Mucosa of descending colon (tissue), 3 donors: Measurements from ENCODE around the gene MAP4K1. TPM values are rescaled to one million over a fixed set of nuclear protein-coding genes. Genes with fewer than 3 reads are reported as not detected.

Experiments used
- ATAC-seq: fragments of 200-7000 bp; cut with Tn5 transposase; one replicate; pipeline ENCODE4 v1.9.1; 2020; ENCODE audit warnings: mild to moderate bottlenecking, moderate library complexity
- DNase-seq, 3 donors: peaks; one replicate each; pipeline ENCODE4 v3.0.0-alpha.2; 2020
- H3K36me3 ChIP-seq: fragments of 200-600 bp; one replicate; pipeline ENCODE4 v1.8.0; 2021; ENCODE audit warnings: low read depth, mild to moderate bottlenecking
- H3K4me1 ChIP-seq: fragments of 200-600 bp; one replicate; pipeline ENCODE4 v1.8.0; 2021; ENCODE audit warnings: low read depth, mild to moderate bottlenecking
- H3K4me3 ChIP-seq: fragments of 200-600 bp; one replicate; pipeline ENCODE4 v1.8.0; 2021; ENCODE audit warnings: mild to moderate bottlenecking
- H3K9me3 ChIP-seq: fragments of 200-600 bp; one replicate; pipeline ENCODE4 v1.8.0; 2021; ENCODE audit warnings: mild to moderate bottlenecking
- intact Hi-C, 2 donors: fragments of 100-400 bp; cut with DNase I in 1 of 2; cut with micrococcal nuclease in 1 of 2; formaldehyde crosslinking; loops; one replicate each; pipeline versions ENCODE4 v1.11.0 to v1.11.1; 2022; cut with DNase I, micrococcal nuclease
- total RNA-seq, 3 donors: library from RNA; stranded (reverse); fragmentation: NEBNext Ultra II Directional in 2 of 3; extraction: Animal tissue kit (Norgen Biotek cat#: 25700) in 2 of 3; gene quantifications; one replicate each; pipeline versions ENCODE4 v1.2.1 to v1.2.4, GENCODE V29; 2021 to 2023
- TF ChIP-seq, protein P1 (sequence below): fragments of 200-600 bp; IDR thresholded peaks from one replicate; pipeline ENCODE4 v1.8.0; 2022; ENCODE audit warnings: antibody characterized with exemption, mild to moderate bottlenecking
- donor health status: DM: no; HTN: no; CAD: no; lungs with moderate emphysema.
- donor health status: DM: no; HTN: no; CAD: no.
- donor health status: DM: no; HTN: yes; CAD: no.

The MAP4K1 gene
- total RNA-seq, 3 donors from 2014 or later, result 6.9 to 10.6 (median 7.4) TPM

- intact Hi-C loops, result no loop called here
- TF ChIP-seq, protein P1, sequence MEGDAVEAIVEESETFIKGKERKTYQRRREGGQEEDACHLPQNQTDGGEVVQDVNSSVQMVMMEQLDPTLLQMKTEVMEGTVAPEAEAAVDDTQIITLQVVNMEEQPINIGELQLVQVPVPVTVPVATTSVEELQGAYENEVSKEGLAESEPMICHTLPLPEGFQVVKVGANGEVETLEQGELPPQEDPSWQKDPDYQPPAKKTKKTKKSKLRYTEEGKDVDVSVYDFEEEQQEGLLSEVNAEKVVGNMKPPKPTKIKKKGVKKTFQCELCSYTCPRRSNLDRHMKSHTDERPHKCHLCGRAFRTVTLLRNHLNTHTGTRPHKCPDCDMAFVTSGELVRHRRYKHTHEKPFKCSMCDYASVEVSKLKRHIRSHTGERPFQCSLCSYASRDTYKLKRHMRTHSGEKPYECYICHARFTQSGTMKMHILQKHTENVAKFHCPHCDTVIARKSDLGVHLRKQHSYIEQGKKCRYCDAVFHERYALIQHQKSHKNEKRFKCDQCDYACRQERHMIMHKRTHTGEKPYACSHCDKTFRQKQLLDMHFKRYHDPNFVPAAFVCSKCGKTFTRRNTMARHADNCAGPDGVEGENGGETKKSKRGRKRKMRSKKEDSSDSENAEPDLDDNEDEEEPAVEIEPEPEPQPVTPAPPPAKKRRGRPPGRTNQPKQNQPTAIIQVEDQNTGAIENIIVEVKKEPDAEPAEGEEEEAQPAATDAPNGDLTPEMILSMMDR, result no peak
- H3K4me3 ChIP-seq, result no peak overlapping the region
Observed at GRCh38 chr19:38543286-38543806, 74.4 kb downstream of the MAP4K1 start.

GRCh38 chr19:38542040-38542439, 75.7 kb downstream of the MAP4K1 start:
- ATAC-seq, result no peak
- intact Hi-C loops, result no loop called here
- H3K36me3 ChIP-seq, result no peaks in the 10 kb centered on the region
- TF ChIP-seq, protein P1, result no peak
- H3K9me3 ChIP-seq, result peaks cover 8% of the 10 kb centered on the region
- H3K4me1 ChIP-seq, result peaks cover 8% of the 10 kb centered on the region
- no peak overlapping the region for H3K4me3 ChIP-seq
- no peak for DNase-seq

More at GRCh38 chr19:38543286-38543806, 74.4 kb downstream of the MAP4K1 start:
- DNase-seq, result peak in 1 of 3 donors; percentile 56
- Histone ChIP-seq H3K4me1 (peaks cover 8% of the 10 kb centered on the region), H3K9me3 (peaks cover 8% of the 10 kb centered on the region), H3K36me3 (no peaks in the 10 kb centered on the region)
- no peak for ATAC-seq

DNA sequence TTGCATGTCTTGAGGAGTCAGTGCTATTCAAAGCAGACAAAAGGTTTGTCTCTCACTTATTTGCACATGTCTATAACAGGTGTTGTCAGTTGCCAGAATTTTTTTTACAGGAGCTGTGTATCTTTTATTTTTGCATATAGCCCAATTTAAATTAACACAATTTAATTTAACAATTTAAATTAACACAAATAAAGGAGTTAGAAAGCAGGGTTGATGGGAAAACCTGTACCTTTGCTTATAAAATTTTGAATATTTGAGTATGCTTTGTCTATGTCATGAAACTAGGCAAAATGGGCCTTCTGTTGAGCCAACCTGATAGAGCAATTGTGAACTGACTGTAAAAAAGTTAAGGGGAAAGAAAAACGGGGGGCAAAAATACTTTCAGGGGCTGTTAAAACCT, 78.0 kb downstream of the MAP4K1 start:
- TF ChIP-seq, protein P1, result no peak
- H3K4me1 ChIP-seq, result peaks cover 8% of the 10 kb centered on the region
- no peaks in the 10 kb centered on the region for H3K36me3 ChIP-seq
- ATAC-seq (no peak), DNase-seq (no peak)
- H3K4me3 ChIP-seq, result no peak overlapping the region
- H3K9me3 ChIP-seq, result peaks cover 19% of the 10 kb centered on the region
- intact Hi-C loops, result no loop called here

DNA sequence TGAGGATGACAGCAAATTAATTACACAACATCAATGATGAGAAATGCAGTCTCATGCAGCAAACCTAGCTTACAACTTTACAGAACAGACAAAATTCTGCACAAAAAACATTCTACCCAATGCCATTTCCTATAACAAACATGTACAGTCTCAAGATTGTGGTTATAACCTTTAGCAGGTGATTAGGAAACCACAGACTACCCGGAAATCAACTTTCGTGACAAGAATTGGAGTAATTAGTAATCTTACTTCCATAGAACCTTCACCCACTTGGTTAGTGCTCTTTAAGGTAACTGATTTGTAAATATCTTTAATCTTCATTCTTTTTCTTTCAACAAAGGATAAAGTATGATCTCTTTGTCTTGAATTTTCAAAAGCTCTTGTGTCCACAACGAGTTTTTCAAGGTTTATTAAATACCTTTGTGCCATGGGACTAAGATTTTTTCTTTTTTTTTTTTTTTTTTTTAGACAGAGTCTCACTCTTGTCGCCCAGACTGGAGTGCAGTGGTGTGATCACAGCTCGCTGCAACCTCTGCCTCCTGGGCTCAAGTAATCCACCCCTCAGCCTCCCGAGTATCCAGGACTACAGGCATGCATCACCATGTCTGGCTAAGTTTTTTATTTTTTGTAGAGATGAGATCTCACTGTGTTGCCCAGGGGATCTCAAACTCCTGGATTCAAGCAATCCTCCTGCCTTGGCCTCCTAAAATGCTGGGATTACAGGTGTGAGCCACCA, 78.8 kb downstream of the MAP4K1 start:
- H3K9me3 ChIP-seq, result peaks cover 22% of the 10 kb centered on the region
- intact Hi-C loops, result no loop called here
- H3K4me3 ChIP-seq, result no peak overlapping the region
- peaks cover under 1% of the 10 kb centered on the region for H3K4me1 ChIP-seq
- ATAC-seq, result peak; percentile 66
- H3K36me3 ChIP-seq, result no peaks in the 10 kb centered on the region
- no peak for DNase-seq
- TF ChIP-seq, protein P1, result no peak

- ATAC-seq (no peak), DNase-seq (no peak)
- intact Hi-C loops, result no loop called here
- Histone ChIP-seq H3K36me3 (no peaks in the 10 kb centered on the region), H3K4me3 (no peak overlapping the region), H3K9me3 (peaks cover 22% of the 10 kb centered on the region), H3K4me1 (no peaks in the 10 kb centered on the region)
- TF ChIP-seq, protein P1, result no peak
Observed at GRCh38 chr19:38538386-38538785, 79.4 kb downstream of the MAP4K1 start.

Other genes with a start within 250 kb of the MAP4K1 start
- gene PSMD8, start 243.4 kb downstream of the MAP4K1 start, total RNA-seq, result 100 to 1,000 TPM; 121 to 144 (median 141) TPM
- gene GGN, start 229.9 kb downstream of the MAP4K1 start, total RNA-seq, result under 1 TPM in 2 of 3 donors, not detected in 1; 0.12 to 0.20 TPM
- gene SPRED3, start 229.3 kb downstream of the MAP4K1 start, total RNA-seq, result under 1 TPM; 0.46 to 0.82 (median 0.80) TPM
- 10 to 100 TPM; 24.1 to 42.3 (median 30.1) TPM for gene FAM98C, start 214.9 kb downstream of the MAP4K1 start, total RNA-seq
- 1 to 10 TPM in 2 of 3 donors, under 1 TPM in 1; 0.55 to 2.3 (median 2.0) TPM for gene RASGRP4, start 191.7 kb downstream of the MAP4K1 start, total RNA-seq
- gene RYR1, start 184.3 kb downstream of the MAP4K1 start, total RNA-seq, result 1 to 10 TPM in 2 of 3 donors, under 1 TPM in 1; 0.46 to 2.5 (median 1.3) TPM
- 100 to 1,000 TPM; 338 to 393 (median 350) TPM for gene EIF3K, start 1.2 kb upstream of the MAP4K1 start, total RNA-seq
- 1,000 to 10,000 TPM in 2 of 3 donors, 100 to 1,000 TPM in 1; 566 to 1,080 (median 1,014) TPM for gene ACTN4, start 29.7 kb upstream of the MAP4K1 start, total RNA-seq
- 10 to 100 TPM in 2 of 3 donors, 1 to 10 TPM in 1; 3.1 to 15.9 (median 14.9) TPM for gene CAPN12, start 126.5 kb upstream of the MAP4K1 start, total RNA-seq
- not detected for gene LGALS7, start 155.6 kb upstream of the MAP4K1 start, total RNA-seq
- not detected for gene LGALS7B, start 171.2 kb upstream of the MAP4K1 start, total RNA-seq
- 1,000 to 10,000 TPM; 2,367 to 7,005 (median 6,199) TPM for gene LGALS4, start 195.0 kb upstream of the MAP4K1 start, total RNA-seq
- gene ECH1, start 213.8 kb upstream of the MAP4K1 start, total RNA-seq, result 100 to 1,000 TPM; 275 to 315 (median 290) TPM
- gene HNRNPL, start 232.0 kb upstream of the MAP4K1 start, total RNA-seq, result 100 to 1,000 TPM; 267 to 317 (median 292) TPM